Left ventricle myocardium inferior (tissue), 1 donor: Measurements from ENCODE around the gene HMOX1. TPM values are rescaled to one million over a fixed set of nuclear protein-coding genes. Genes with fewer than 3 reads are reported as not detected.
A peak's percentile ranks its signal among the peaks of the same experiment; 100 is the strongest.

Source experiments
- DNase-seq: peaks from one replicate; pipeline ENCODE4 v3.0.0-alpha.2; 2020
- H3K27ac ChIP-seq: fragments of 200-600 bp; replicated peaks from 2 replicates; pipeline ENCODE4 v1.8.0; 2021
- H3K27me3 ChIP-seq: fragments of 200-600 bp; 2 replicates; pipeline ENCODE4 v1.8.0; 2021; ENCODE audit warnings: low read depth
- H3K36me3 ChIP-seq: fragments of 200-600 bp; 2 replicates; pipeline ENCODE4 v1.8.0; 2021
- H3K4me1 ChIP-seq: fragments of 200-600 bp; 2 replicates; pipeline ENCODE4 v1.8.0; 2021
- H3K4me3 ChIP-seq: fragments of 200-600 bp; 2 replicates; pipeline ENCODE4 v1.8.0; 2021; ENCODE audit warnings: mild to moderate bottlenecking, moderate library complexity
- H3K9me3 ChIP-seq: fragments of 200-600 bp; replicated peaks from 2 replicates; pipeline ENCODE4 v1.8.0; 2021
- CTCF ChIP-seq: fragments of 200-600 bp; IDR thresholded peaks from 2 replicates; pipeline ENCODE4 v1.8.0; 2021; ENCODE audit warnings: antibody characterized with exemption, mild to moderate bottlenecking, borderline replicate concordance
- intact Hi-C: fragments of 100-400 bp; cut with micrococcal nuclease; formaldehyde crosslinking; loops from one replicate; pipeline ENCODE4 v1.11.0; 2022
- total RNA-seq: library from RNA; stranded (reverse); fragmentation: NEBNext Ultra II Directional; extraction: Animal tissue kit (Norgen Biotek cat#: 25700); gene quantifications from one replicate; pipeline ENCODE4 v1.2.1, GENCODE V29; 2021
- donor health status: DM: no; HTN: yes; CAD: no; lungs with severe emphysema.

The HMOX1 gene
- total RNA-seq, 1 donor from 2014 or later: 4.8 TPM

- Histone ChIP-seq H3K4me1 (peaks cover 58% of the 10 kb centered on the region), H3K4me3 (no peak overlapping the region), H3K27ac (peak overlapping the region; percentile 64), H3K36me3 (peaks cover 97% of the 10 kb centered on the region), H3K27me3 (no peaks in the 10 kb centered on the region), H3K9me3 (no peaks in the 10 kb centered on the region)
- DNase-seq: peak; percentile 69
- TF ChIP-seq CTCF: no peak
- intact Hi-C loops: no loop called here
These were observed 44.7 kb upstream of the HMOX1 start for GRCh38 chr22:35335936-35336781.

GRCh38 chr22:35337932-35338331 lies 43.0 kb upstream of the HMOX1 start:
- intact Hi-C loops: no loop called here
- no peak for DNase-seq

GRCh38 chr22:35341090-35341874 lies 39.6 kb upstream of the HMOX1 start:
- Histone ChIP-seq H3K27me3 (no peaks in the 10 kb centered on the region), H3K9me3 (no peaks in the 10 kb centered on the region), H3K27ac (no peak overlapping the region), H3K4me3 (no peak overlapping the region), H3K4me1 (peaks cover 9% of the 10 kb centered on the region), H3K36me3 (peaks cover 87% of the 10 kb centered on the region)
- intact Hi-C loops: no loop called here
- no peak for DNase-seq
- TF ChIP-seq CTCF: no peak

More at GRCh38 chr22:35337932-35338331, 43.0 kb upstream of the HMOX1 start:
- no peak overlapping the region for H3K4me3 ChIP-seq
- no peak for TF ChIP-seq CTCF
- peaks cover 94% of the 10 kb centered on the region for H3K36me3 ChIP-seq
- peaks cover 40% of the 10 kb centered on the region for H3K4me1 ChIP-seq
- no peaks in the 10 kb centered on the region for H3K9me3 ChIP-seq
- no peaks in the 10 kb centered on the region for H3K27me3 ChIP-seq
- no peak overlapping the region for H3K27ac ChIP-seq

- Histone ChIP-seq H3K27ac (no peak overlapping the region), H3K4me3 (no peak overlapping the region), H3K9me3 (no peaks in the 10 kb centered on the region), H3K27me3 (no peaks in the 10 kb centered on the region), H3K36me3 (peaks cover 87% of the 10 kb centered on the region), H3K4me1 (no peaks in the 10 kb centered on the region)
- DNase-seq: no peak
- intact Hi-C loops: no loop called here
- TF ChIP-seq CTCF: no peak
These were observed 38.5 kb upstream of the HMOX1 start for GRCh38 chr22:35342390-35342789.

GRCh38 chr22:35343664-35344550 lies 37.0 kb upstream of the HMOX1 start:
- intact Hi-C loops: no loop called here
- no peak overlapping the region for H3K27ac ChIP-seq
- no peak for DNase-seq

More at GRCh38 chr22:35343664-35344550, 37.0 kb upstream of the HMOX1 start:
- H3K9me3 ChIP-seq: no peaks in the 10 kb centered on the region
- no peak overlapping the region for H3K4me3 ChIP-seq
- H3K36me3 ChIP-seq: peaks cover 83% of the 10 kb centered on the region
- no peaks in the 10 kb centered on the region for H3K4me1 ChIP-seq
- no peak for TF ChIP-seq CTCF
- no peaks in the 10 kb centered on the region for H3K27me3 ChIP-seq
